A673 (cell line): ENCODE measurements around the gene PTPA.

Experiments
- CTCF ChIP-seq: fragments of 300-800, 200-600 bp; sonication (generic); conservative IDR thresholded peaks from 2 replicates; pipeline ENCODE4 v1.5.1; 2017; ENCODE audit warnings: low read depth, mild to moderate bottlenecking, antibody characterized with exemption, low read length, moderate library complexity, mixed read lengths
- EZH2 ChIP-seq: fragments of 200-600 bp; sonication (generic); IDR thresholded peaks from 2 replicates; pipeline ENCODE4 v1.6.1; 2017; ENCODE audit warnings: borderline replicate concordance, low read depth, mild to moderate bottlenecking, mixed read lengths, antibody characterized with exemption, low read length; ENCODE audit not compliant: poor library complexity, severe bottlenecking

GRCh38 chr9:129075996-129076639, 35.1 kb upstream of the PTPA start:
- TF ChIP-seq CTCF (no peak), EZH2 (no peak)
